AG04449 (cell line): ENCODE data around the gene FRYL.

Experiments used
- CTCF ChIA-PET: fragments of 350-600 bp; formaldehyde crosslinking; extraction: SDS; loops from one replicate; lab custom pipeline; 2021; ENCODE audit warnings: antibody characterized with exemption; lab: Yijun Ruan, JAX
- POLR2A ChIA-PET: fragments of 400-600, 350-600 bp; formaldehyde crosslinking; extraction: SDS; loops from one replicate; lab custom pipeline; 2020; ENCODE audit warnings: antibody characterized with exemption, inconsistent platforms; lab: Yijun Ruan, JAX
- DNase-seq: peaks from one replicate; pipeline ENCODE4 v3.0.0-alpha.2; 2010; ENCODE audit warnings: low read depth, low spot score
- H3K4me3 ChIP-seq: 2 replicates; pipeline ENCODE4 v1.5.1; 2011; ENCODE audit warnings: low read depth, mild to moderate bottlenecking, control low read depth, low read length
- TF ChIP-seq, protein P1 (sequence below): IDR thresholded peaks from one replicate; pipeline ENCODE4 v1.5.1; 2011; ENCODE audit warnings: mild to moderate bottlenecking, moderate library complexity, low read length, control low read depth, inconsistent platforms; ENCODE audit not compliant: insufficient read depth; ENCODE audit errors: missing control alignments

FRYL gene

DNA sequence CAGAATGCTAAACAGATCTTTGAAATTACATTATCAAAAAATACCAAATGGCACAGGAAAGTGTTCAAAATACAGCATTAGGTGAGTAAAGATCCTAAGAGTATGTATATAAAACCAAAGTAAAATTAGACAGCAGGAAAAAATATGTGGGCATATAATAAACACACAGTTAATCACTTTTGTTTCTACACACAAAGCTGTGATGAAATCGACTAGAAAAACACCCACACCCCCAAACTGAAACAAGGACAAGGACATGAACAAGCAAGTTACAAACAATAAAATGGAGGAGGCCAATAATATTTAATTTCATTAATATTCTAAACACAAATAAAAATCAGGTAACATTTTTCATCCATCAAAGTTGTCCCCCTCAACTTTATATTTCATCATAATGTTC is 143.2 kb downstream of the FRYL start:
- ChIA-PET CTCF (interaction anchor here (0.9 kb wide), 1 partner anchor 22 kb away, joined by 4 read pairs; no protein-coding TSS in a partner anchor), POLR2A (no interaction called here)
- DNase-seq = no peak
- H3K4me3 ChIP-seq = no peak overlapping the region
- TF ChIP-seq, protein P1, sequence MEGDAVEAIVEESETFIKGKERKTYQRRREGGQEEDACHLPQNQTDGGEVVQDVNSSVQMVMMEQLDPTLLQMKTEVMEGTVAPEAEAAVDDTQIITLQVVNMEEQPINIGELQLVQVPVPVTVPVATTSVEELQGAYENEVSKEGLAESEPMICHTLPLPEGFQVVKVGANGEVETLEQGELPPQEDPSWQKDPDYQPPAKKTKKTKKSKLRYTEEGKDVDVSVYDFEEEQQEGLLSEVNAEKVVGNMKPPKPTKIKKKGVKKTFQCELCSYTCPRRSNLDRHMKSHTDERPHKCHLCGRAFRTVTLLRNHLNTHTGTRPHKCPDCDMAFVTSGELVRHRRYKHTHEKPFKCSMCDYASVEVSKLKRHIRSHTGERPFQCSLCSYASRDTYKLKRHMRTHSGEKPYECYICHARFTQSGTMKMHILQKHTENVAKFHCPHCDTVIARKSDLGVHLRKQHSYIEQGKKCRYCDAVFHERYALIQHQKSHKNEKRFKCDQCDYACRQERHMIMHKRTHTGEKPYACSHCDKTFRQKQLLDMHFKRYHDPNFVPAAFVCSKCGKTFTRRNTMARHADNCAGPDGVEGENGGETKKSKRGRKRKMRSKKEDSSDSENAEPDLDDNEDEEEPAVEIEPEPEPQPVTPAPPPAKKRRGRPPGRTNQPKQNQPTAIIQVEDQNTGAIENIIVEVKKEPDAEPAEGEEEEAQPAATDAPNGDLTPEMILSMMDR = no peak

DNA sequence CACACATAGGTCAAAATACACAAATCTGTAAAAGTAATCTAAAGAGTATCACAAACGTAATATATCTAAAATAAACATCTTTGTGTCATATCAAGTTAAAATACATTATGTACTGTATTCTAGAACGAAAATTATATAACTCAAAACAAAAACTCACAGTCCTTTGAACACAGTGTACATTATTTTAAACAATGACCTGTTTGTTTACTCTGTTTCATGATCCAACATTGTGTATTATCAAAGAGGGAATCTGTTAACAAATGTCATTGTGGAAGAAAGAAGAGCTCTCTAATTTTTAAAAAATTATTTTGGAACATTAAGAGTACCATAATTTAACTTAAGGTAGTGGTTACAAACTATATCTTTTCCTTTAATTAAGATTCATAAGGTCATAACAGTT is 144.1 kb downstream of the FRYL start:
- no peak overlapping the region for H3K4me3 ChIP-seq
- TF ChIP-seq, protein P1 = no peak
- no peak for DNase-seq
- ChIA-PET CTCF (interaction anchor here (1.1 to 1.2 kb wide), 2 partner anchors 13 to 327 kb away, joined by 3 read pairs; no protein-coding TSS in a partner anchor), POLR2A (no interaction called here)

DNA sequence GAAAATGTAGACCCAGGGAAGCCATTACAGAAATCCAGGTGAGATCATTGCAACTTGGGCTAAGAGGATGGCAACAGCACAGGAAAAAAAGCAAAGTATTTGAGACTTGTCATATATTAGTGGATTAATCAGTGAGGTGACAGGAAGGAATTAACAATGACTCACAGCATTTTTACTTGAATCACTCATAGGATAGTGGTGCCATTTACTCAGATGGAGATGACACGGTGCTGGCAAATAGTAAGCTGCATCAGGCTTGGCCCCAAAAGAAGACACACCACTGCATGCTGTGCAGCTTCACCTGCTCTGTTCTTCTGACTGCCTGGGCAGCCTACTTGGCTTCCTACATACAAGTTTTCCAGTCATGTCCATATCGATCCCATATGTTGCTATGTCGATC is 144.8 kb downstream of the FRYL start:
- ChIA-PET POLR2A (no interaction called here), CTCF (interaction anchor here (1.1 to 1.2 kb wide), 2 partner anchors 13 to 327 kb away, joined by 3 read pairs; no protein-coding TSS in a partner anchor)
- H3K4me3 ChIP-seq = no peak overlapping the region
- TF ChIP-seq, protein P1 = no peak
- no peak for DNase-seq

DNA sequence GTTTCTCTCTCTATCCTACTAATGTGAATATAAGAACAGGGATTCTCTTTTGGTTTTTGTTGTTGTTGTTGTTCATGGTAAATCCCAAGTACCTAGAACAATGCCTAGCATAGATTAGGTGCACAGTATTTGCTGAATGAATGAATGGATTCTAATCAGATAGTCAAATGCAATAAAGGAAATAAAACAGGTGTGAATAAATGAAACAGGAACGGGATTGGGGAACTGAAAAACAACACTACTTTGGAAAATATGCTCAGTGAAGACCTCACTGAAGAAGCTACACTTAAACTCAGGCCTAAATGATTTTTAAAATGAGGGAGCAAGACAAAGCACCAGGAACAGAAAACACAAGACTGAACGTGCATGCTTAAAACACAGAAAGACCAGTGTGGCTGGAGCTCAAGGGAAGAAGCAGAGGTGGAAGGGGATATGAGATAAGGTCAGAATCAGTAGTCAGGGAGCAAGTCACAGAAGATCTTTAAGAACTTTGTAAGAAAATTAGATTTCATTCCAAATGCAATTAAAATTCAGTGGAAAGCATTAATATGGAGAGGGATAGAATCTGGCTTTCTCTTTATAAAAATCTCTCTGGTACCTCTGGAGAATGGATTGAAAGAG is 145.3 kb downstream of the FRYL start:
- POLR2A ChIA-PET = no interaction called here
- CTCF ChIA-PET = interaction anchor here (1.2 kb wide), 1 partner anchor 12 kb away, joined by 3 read pairs; no protein-coding TSS in a partner anchor
- no peak overlapping the region for H3K4me3 ChIP-seq
- TF ChIP-seq, protein P1 = no peak
- DNase-seq = no peak

DNA sequence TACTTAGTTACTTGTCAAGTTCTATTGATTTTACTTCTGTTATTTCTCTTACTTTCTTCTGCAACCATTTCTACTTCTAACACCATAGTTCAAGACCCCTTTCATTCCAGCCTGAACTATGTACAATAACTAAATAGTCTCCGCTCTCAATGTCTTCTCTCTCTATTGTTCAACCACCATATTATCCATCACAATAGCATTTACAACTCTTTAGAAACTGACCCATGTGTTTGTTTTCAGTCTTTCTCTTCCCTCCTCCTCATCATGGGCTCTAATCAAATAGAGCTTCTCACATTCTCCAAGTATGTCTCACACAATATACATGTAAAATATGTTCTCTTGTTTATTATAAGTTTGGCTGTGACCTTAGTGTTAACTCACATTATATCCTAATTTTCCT is 146.4 kb downstream of the FRYL start:
- ChIA-PET POLR2A (no interaction called here), CTCF (interaction anchor here (0.6 kb wide), 1 partner anchor 18 kb away, joined by 3 read pairs; no protein-coding TSS in a partner anchor)

DNA sequence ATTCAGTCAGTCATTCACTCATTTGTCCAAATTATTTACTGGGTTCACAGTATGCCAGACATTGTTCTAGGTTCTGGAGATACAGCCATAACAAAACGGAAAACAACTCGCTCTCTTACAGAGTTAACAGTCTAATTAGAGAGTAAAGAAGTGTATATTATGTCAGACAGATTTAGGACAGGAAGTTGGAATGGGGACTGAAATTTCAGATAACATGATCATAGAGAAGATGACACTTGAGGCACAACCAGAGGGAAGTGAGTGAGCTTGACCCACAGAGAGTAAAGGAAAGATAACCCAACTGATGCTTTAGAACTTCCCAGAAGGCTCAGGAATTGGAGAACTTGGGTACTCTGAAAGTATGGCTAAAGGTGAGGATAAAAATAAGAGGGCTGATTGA is 150.6 kb downstream of the FRYL start:
- ChIA-PET POLR2A (no interaction called here), CTCF (no interaction called here)
- TF ChIP-seq, protein P1 = no peak

More for the DNA sequence above, 146.4 kb downstream of the FRYL start:
- DNase-seq = no peak
- H3K4me3 ChIP-seq = no peak overlapping the region
- TF ChIP-seq, protein P1 = no peak

More for the DNA sequence above, 150.6 kb downstream of the FRYL start:
- no peak for DNase-seq
- H3K4me3 ChIP-seq = no peak overlapping the region
